ENCODE data around the gene DISP2. TPM values are rescaled to one million over a fixed set of nuclear protein-coding genes. Genes with fewer than 3 reads are reported as not detected.

Gene DISP2
- total and polyA plus RNA-seq, 2 of the 8 experiments (the other 6 are each of a cell fraction or from before 2014, with no cell fraction given): 0.45 to 1.2 TPM

DNA sequence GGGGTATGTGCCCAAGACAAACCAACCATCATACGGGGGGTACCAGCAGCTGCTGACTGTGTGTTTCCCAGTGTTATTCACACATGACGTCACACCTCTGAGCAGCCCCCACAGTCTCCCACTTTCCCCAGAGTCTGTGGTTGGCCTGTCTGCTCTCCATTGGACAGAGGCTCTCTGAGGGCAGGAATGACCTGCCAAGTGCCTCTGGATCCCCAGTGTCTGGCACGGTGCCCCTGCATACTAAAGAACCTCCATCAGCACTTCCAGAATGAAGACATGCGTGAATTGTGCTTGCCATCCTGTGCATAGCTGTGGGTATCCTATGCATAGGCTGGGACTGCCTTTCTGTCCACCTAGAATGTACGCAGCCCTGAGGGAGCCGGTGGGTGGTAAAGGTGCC is 13.8 kb upstream of the DISP2 start:
- TF ChIP-seq POU5F1 (IDR thresholded peaks at IDR 0.05; ENCODE audit: low read depth, low read length) (no peak), SP4 (IDR thresholded peaks at IDR 0.05; ENCODE audit: low read length) (no peak), ASH2L (IDR thresholded peaks at IDR 0.05; ENCODE audit: low read length) (no peak), BCL11A (IDR thresholded peaks at IDR 0.05; ENCODE audit: low read depth in 2 of 2, low read length in 2 of 2) (no peak)
- no peak overlapping the region for H2BK12ac ChIP-seq (ENCODE audit: low read depth, low read length)
- no peaks in the 10 kb centered on the region for H3K79me2 ChIP-seq (ENCODE audit: control insufficient read depth in 1 of 2, insufficient read depth in 2 of 2, low read length in 2 of 2)
- H3K4ac ChIP-seq (replicated peaks; ENCODE audit: insufficient read length, low read depth, low read length): no peak overlapping the region
- no peak overlapping the region for H2BK5ac ChIP-seq (ENCODE audit: low read depth, low read length)
- no peak overlapping the region for H2BK20ac ChIP-seq (ENCODE audit: low read length)
- no peak overlapping the region for H3K4me2 ChIP-seq (ENCODE audit: insufficient read depth in 1 of 2, low read depth in 2 of 2, low read length in 2 of 2)
- no peak overlapping the region for H3K4me3 ChIP-seq (ENCODE audit: extremely low read depth in 1 of 4, insufficient read depth in 2 of 4, low read depth in 3 of 4, low read length in 4 of 4)
- no peaks in the 10 kb centered on the region for H4K20me1 ChIP-seq (replicated peaks in 1 of 2; ENCODE audit: control insufficient read depth in 1 of 2, insufficient read depth in 2 of 2, low read length in 2 of 2)
- H4K5ac ChIP-seq (ENCODE audit: insufficient read length, low read depth, low read length): no peak overlapping the region
- no peak overlapping the region for H4K91ac ChIP-seq (replicated peaks; ENCODE audit: insufficient read length, low read length)
- no peak overlapping the region for H4K8ac ChIP-seq (ENCODE audit: extremely low read depth, insufficient read depth, low read length)
- H3K79me1 ChIP-seq (ENCODE audit: low read depth, low read length): no peaks in the 10 kb centered on the region
- no peak overlapping the region for H3K23ac ChIP-seq (ENCODE audit: insufficient read length)
- H3K27ac ChIP-seq (ENCODE audit: low read depth, low read length): no peak overlapping the region
- H2BK120ac ChIP-seq (replicated peaks; ENCODE audit: low read depth, low read length): no peak overlapping the region
- no peak overlapping the region for H3K14ac ChIP-seq (ENCODE audit: insufficient read length)
- no peaks in the 10 kb centered on the region for H3K36me3 ChIP-seq (ENCODE audit: control insufficient read depth in 2 of 4, insufficient read depth in 4 of 4, low read length in 3 of 4)
- no peak overlapping the region for H2BK15ac ChIP-seq (ENCODE audit: low read length)
- no peak overlapping the region for H2AFZ ChIP-seq (ENCODE audit: low read length)
- 56% methylated on average over 6 of the region's 6 CpGs; no CpG with 5 or more reads in 1 of the 2 experiments for WGBS, 2 experiments (ENCODE audit: extremely low coverage in 1 of 2, insufficient coverage in 1 of 2, insufficient read length in 1 of 2, insufficient replicate concordance in 2 of 2, low coverage in 1 of 2, low lambda C conversion rate in 2 of 2, missing lambda C conversion rate in 1 of 2)
- H3K9me3 ChIP-seq (ENCODE audit: insufficient read depth in 2 of 2, low read depth in 1 of 2, low read length in 1 of 2): no peaks in the 10 kb centered on the region
- DNase-seq (ENCODE audit: low read depth in 1 of 2, low spot score in 2 of 2): no peak
- ChIA-PET CTCF (ENCODE audit: partially characterized antibody) (interaction anchor here (0.7 to 27.4 kb wide), 19 partner anchors 8 to 96 kb away, joined by 3 to 584 read pairs (median 10); partner anchors contain the start of genes ANKRD63, DISP2, INAFM2 and IVD), POLR2A (ENCODE audit: partially characterized antibody) (interaction anchor here (0.8 to 2.5 kb wide), 7 partner anchors 8 to 131 kb away, joined by 3 to 8 read pairs (median 5); no protein-coding TSS in a partner anchor)
- no peaks in the 10 kb centered on the region for H3K23me2 ChIP-seq (ENCODE audit: low read depth, low read length)
- H3K18ac ChIP-seq (ENCODE audit: extremely low read depth, low read length): no peak overlapping the region
- H3K4me1 ChIP-seq (replicated peaks in 1 of 4; ENCODE audit: control insufficient read depth in 3 of 4, insufficient read depth in 4 of 4, low read length in 3 of 4): peaks cover 0 to 18% (median 12%) of the 10 kb centered on the region in 4 experiments; a peak in 6 of 7 replicates
- H2AK5ac ChIP-seq (ENCODE audit: low read depth, low read length): no peak overlapping the region
- H3K27me3 ChIP-seq (replicated peaks in 1 of 4; ENCODE audit: control insufficient read depth in 3 of 4, extremely low read depth in 1 of 4, insufficient read depth in 3 of 4, low read length in 3 of 4): no peaks in the 10 kb centered on the region
- no peak overlapping the region for H3K56ac ChIP-seq (replicated peaks; ENCODE audit: insufficient read length, low read depth, low read length)
- FAIRE-seq: no peak
- H3K9ac ChIP-seq (replicated peaks in 1 of 4; ENCODE audit: extremely low read depth in 1 of 4, low read depth in 3 of 4, low read length in 3 of 4): no peak overlapping the region

Measured in H1 (cell line).